ENCODE results near the gene GLOD5. TPM values are rescaled to one million over a fixed set of nuclear protein-coding genes. Genes with fewer than 3 reads are reported as not detected.

GLOD5 gene
- total RNA-seq, 3 donors from 2014 or later (not counting 1 experiment from before 2014, with no cell fraction given) = not detected

DNA sequence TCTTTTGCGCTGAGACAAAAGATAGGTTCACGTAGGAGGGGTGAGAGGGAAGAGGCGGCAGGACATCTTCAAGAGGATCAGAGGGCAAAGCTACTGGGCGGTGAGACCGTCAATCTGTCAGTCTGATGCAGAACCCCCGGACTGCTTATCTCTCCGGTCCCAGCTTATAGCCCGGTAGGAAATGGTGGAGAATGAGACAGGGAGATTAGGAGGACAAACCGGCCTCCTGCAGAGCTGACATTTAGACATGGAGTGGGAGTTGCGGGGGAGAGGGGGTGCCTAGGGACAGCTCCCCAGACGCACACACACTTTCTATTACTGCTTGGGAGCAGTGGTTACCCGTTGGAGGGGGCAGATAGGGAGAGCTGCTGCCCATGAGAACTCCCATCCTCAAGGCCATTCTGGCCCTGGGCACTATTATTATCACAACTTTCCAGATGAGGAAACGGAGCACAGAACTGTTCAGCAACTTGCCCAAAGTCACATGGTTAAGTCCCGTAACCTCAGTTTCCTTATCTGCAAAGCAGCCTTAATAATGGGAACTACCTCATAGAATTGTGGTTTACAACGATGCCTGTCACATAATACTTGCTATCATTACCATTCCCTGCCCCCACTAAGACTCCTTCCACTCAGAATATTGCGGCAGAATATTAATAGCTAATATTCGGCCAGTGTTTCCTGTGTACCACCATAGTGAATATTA is 39.2 kb downstream of the GLOD5 start:
- intact Hi-C loops (cut with micrococcal nuclease) = loop anchor here (1.0 to 10.0 kb wide), 4 partner anchors 63 to 157 kb away; partner anchors contain the start of genes OTUD5, PIM2, SLC35A2 and SUV39H1
- peak overlapping the region; percentile 96 for H3K4me3 Mint-ChIP-seq
- TF ChIP-seq, protein P1, sequence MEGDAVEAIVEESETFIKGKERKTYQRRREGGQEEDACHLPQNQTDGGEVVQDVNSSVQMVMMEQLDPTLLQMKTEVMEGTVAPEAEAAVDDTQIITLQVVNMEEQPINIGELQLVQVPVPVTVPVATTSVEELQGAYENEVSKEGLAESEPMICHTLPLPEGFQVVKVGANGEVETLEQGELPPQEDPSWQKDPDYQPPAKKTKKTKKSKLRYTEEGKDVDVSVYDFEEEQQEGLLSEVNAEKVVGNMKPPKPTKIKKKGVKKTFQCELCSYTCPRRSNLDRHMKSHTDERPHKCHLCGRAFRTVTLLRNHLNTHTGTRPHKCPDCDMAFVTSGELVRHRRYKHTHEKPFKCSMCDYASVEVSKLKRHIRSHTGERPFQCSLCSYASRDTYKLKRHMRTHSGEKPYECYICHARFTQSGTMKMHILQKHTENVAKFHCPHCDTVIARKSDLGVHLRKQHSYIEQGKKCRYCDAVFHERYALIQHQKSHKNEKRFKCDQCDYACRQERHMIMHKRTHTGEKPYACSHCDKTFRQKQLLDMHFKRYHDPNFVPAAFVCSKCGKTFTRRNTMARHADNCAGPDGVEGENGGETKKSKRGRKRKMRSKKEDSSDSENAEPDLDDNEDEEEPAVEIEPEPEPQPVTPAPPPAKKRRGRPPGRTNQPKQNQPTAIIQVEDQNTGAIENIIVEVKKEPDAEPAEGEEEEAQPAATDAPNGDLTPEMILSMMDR (IDR thresholded peaks at IDR 0.05) = no peak
- DNase-seq (no peak), ATAC-seq (no peak)
- Histone ChIP-seq H3K4me1 (ENCODE audit: control insufficient read depth, insufficient read depth, low read length) (peaks cover 16% of the 10 kb centered on the region), H3K27ac (ENCODE audit: low read length) (peak overlapping the region; percentile 89), H3K36me3 (ENCODE audit: control insufficient read depth, insufficient read depth, low read length) (peaks cover 8% of the 10 kb centered on the region), H3K9me3 (ENCODE audit: control insufficient read depth, insufficient read depth, low read length) (no peaks in the 10 kb centered on the region), H3K4me3 (ENCODE audit: low read length) (peak overlapping the region; percentile 76), H3K27me3 (ENCODE audit: control insufficient read depth, insufficient read depth, low read length) (no peaks in the 10 kb centered on the region)
- 25% methylated on average over 14 of the region's 17 CpGs for WGBS (ENCODE audit: insufficient coverage)
- H3K27me3 Mint-ChIP-seq (ENCODE audit: low read depth in 2 of 2) = peaks cover 0 to 6% of the 10 kb centered on the region in 2 donors
- H3K27ac Mint-ChIP-seq = peak overlapping the region; percentile 97 to 98
- no peaks in the 10 kb centered on the region for H3K9me3 Mint-ChIP-seq
- peaks cover 0 to 21% of the 10 kb centered on the region in 2 donors for H3K4me1 Mint-ChIP-seq
- H3K36me3 Mint-ChIP-seq = no peaks in the 10 kb centered on the region

DNA sequence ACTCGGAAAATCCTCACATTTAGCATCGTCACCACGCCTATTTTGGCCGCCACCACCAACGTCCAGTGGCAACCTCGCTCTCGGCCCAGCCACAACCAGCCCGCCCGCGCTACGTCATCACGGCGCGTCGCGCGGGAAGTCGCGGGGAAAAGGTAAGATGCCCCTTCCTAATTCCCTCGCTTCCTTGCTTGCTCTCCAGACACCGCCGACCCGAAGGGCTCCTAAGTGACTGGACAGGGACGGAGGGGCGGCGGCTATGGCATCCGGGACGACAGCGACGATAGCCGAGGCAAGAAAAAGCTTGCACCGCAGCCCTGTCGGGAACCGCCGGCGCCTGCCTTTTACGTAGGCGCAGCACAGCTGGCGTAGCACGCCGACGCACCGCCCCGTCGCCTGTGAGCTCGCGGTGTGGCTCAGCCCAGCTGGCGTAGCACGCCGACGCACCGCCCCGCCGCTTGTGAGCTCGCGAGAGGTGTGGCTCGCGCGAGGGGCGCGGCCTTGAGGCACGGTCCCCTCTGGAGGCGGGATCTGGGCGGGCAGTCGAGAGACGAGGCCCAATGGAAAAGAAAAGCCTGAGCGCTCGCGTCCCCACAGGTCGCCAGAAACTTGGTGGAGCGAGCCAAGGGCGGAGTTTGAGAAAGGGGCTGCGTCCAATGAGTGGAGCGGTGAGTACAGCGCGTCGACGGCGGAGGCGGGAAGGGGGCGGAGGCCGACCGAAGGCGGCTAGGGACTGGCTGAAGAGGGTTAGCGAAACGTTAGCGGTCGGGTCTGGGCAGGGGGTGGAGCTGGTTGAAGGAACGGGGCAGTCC is 39.9 kb downstream of the GLOD5 start, which contains the start of gene HDAC6:
Gene HDAC6 (plus strand): TSS at position 788 of the 809 bp plus-strand sequence. CDS start 626 bp downstream, outside the sequence.
- H3K4me3 Mint-ChIP-seq = peak within 1 kb of the TSS; percentile 96
- WGBS (ENCODE audit: insufficient coverage) = under 1% methylated on average over 89 of the region's 89 CpGs
- peak within 1 kb of the TSS; percentile 97 to 98 for H3K27ac Mint-ChIP-seq
- H3K36me3 Mint-ChIP-seq = no peaks in the 10 kb centered on the region
- peaks cover 0 to 6% of the 10 kb centered on the region in 2 donors for H3K27me3 Mint-ChIP-seq (ENCODE audit: low read depth in 2 of 2)
- no peaks in the 10 kb centered on the region for H3K9me3 Mint-ChIP-seq
- Histone ChIP-seq H3K4me1 (ENCODE audit: control insufficient read depth, insufficient read depth, low read length) (peaks cover 16% of the 10 kb centered on the region), H3K36me3 (ENCODE audit: control insufficient read depth, insufficient read depth, low read length) (peaks cover 8% of the 10 kb centered on the region), H3K27me3 (ENCODE audit: control insufficient read depth, insufficient read depth, low read length) (no peaks in the 10 kb centered on the region), H3K4me3 (ENCODE audit: low read length) (peak within 1 kb of the TSS; percentile 91), H3K9me3 (ENCODE audit: control insufficient read depth, insufficient read depth, low read length) (no peaks in the 10 kb centered on the region), H3K27ac (ENCODE audit: low read length) (peak within 1 kb of the TSS; percentile 100)
- intact Hi-C loops (cut with micrococcal nuclease) = loop anchor here (1.0 to 10.0 kb wide), 5 partner anchors 64 to 156 kb away; partner anchors contain the start of genes OTUD5, PIM2, SLC35A2 and SUV39H1
- DNase-seq = peak; percentile 90 to 97
- peaks cover 0 to 21% of the 10 kb centered on the region in 2 donors for H3K4me1 Mint-ChIP-seq
- ATAC-seq = peak; percentile 80 to 94 (median 81)
- TF ChIP-seq, protein P1 (IDR thresholded peaks at IDR 0.05) = no peak

DNA sequence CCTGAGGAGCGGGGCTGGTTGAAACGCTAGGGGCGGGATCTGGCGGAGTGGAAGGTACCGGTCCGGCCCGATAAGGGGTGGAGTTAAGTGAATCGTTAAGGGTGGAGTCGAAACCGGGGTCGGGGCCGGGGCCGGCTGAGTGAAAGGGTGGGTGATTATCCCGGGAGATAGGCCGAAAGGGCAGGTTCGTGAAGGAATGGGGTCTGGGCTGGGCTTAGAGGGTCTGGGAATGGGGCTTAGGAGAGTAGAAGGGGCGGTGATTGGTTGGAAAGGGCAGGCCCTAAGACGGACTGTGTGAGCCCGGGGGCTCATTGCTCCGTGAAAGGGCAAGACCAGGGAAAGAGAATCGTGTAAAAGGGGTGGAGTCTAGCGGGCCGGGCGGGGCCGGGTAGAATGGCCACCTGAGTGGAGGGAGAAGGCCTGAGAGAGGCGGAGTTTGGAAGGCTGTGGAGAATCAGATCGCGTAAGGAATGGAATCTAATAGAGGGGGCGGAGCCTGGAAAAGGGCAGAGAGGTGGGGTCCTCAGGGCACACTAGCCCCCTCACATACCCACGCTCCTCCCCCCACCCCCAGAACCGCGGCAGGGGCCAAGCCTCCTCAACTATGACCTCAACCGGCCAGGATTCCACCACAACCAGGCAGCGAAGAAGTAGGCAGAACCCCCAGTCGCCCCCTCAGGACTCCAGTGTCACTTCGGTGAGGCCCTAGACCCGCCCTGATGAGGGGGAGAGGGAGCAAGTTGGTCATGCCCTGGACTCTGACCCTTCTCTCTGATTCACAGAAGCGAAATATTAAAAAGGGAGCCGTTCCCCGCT is 40.8 kb downstream of the GLOD5 start:
- Mint-ChIP-seq H3K4me3 (peak overlapping the region; percentile 96), H3K27me3 (ENCODE audit: low read depth in 2 of 2) (peaks cover 0 to 6% of the 10 kb centered on the region in 2 donors), H3K36me3 (no peaks in the 10 kb centered on the region), H3K27ac (peak overlapping the region; percentile 97 to 98), H3K4me1 (peaks cover 0 to 21% of the 10 kb centered on the region in 2 donors), H3K9me3 (no peaks in the 10 kb centered on the region)
- peaks cover 16% of the 10 kb centered on the region for H3K4me1 ChIP-seq (ENCODE audit: control insufficient read depth, insufficient read depth, low read length)
- H3K9me3 ChIP-seq (ENCODE audit: control insufficient read depth, insufficient read depth, low read length) = no peaks in the 10 kb centered on the region
- no peaks in the 10 kb centered on the region for H3K27me3 ChIP-seq (ENCODE audit: control insufficient read depth, insufficient read depth, low read length)
- ATAC-seq (peak; percentile 21 to 39 (median 30)), DNase-seq (peak in 1 of 2 donors; percentile 67)
- H3K4me3 ChIP-seq (ENCODE audit: low read length) = peak overlapping the region; percentile 91
- intact Hi-C loops (cut with micrococcal nuclease) = loop anchor here (2.0 to 10.0 kb wide), 3 partner anchors 113 to 155 kb away; partner anchors contain the start of genes OTUD5, PIM2 and SLC35A2
- H3K27ac ChIP-seq (ENCODE audit: low read length) = peak overlapping the region; percentile 100
- H3K36me3 ChIP-seq (ENCODE audit: control insufficient read depth, insufficient read depth, low read length) = peaks cover 8% of the 10 kb centered on the region
- TF ChIP-seq, protein P1 (IDR thresholded peaks at IDR 0.05) = no peak
- 7% methylated on average over 33 of the region's 40 CpGs for WGBS (ENCODE audit: insufficient coverage)
